ENCODE data around the gene TPRG1L. TPM values are rescaled to one million over a fixed set of nuclear protein-coding genes. Genes with fewer than 3 reads are reported as not detected.

TPRG1L gene
- total and polyA plus RNA-seq, 2 experiments from 2014 or later: 6.2 to 20.3 TPM

DNA sequence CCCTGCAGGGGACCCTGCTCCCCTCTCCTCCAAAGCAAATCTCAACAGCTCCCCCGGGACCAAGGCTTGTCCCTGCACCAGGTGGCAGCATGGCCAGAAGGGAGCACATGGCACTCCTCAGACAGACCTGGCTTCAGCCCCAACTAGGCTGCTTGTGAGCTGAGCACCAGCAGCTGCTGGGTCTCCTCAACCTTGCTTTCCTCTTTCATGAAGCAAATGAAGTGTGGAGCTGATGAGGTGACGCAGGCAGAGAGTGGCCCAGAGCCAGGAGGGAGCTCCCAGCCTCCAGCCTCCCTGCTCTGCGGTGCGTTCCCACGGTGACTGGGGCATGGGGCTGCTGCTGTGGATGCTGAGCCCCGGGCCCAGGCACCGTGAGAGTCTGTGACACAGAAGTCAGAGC is 47.5 kb upstream of the TPRG1L start:
- H4K20me1 ChIP-seq (replicated peaks; ENCODE audit: insufficient read depth): no peaks in the 10 kb centered on the region
- no peaks in the 10 kb centered on the region for H3K79me2 ChIP-seq (replicated peaks; ENCODE audit: insufficient read depth)
- peaks cover 5% of the 10 kb centered on the region for H3K36me3 Mint-ChIP-seq (ENCODE audit: low read depth)
- no peak for DNase-seq (ENCODE audit: low spot score)
- H3K4me2 ChIP-seq: no peak overlapping the region
- no peaks in the 10 kb centered on the region for H3K27me3 ChIP-seq (ENCODE audit: insufficient read depth)
- H3F3A ChIP-seq (replicated peaks; ENCODE audit: low read depth): no peaks in the 10 kb centered on the region
- no peak for ATAC-seq
- no peaks in the 10 kb centered on the region for H3K9me2 ChIP-seq (ENCODE audit: insufficient read depth)
- H3K4me3 Mint-ChIP-seq: no peak overlapping the region
- no peaks in the 10 kb centered on the region for H3K4me1 Mint-ChIP-seq
- H3K4me1 ChIP-seq (ENCODE audit: insufficient read depth): no peaks in the 10 kb centered on the region
- H3K9me3 Mint-ChIP-seq: no peaks in the 10 kb centered on the region
- H3K36me3 ChIP-seq (ENCODE audit: insufficient read depth): no peaks in the 10 kb centered on the region
- no peak overlapping the region for H3K4me3 ChIP-seq
- no peak overlapping the region for H3K27ac ChIP-seq (ENCODE audit: low read depth)
- H3K27me3 Mint-ChIP-seq (ENCODE audit: insufficient read depth, low read depth, poor library complexity): no peaks in the 10 kb centered on the region
- H2AFZ ChIP-seq: no peak overlapping the region
- H3K27ac Mint-ChIP-seq: no peak overlapping the region
- TF ChIP-seq REST (IDR thresholded peaks at IDR 0.05; ENCODE audit: unreplicated experiment): no peak
- TF ChIP-seq, protein P1, sequence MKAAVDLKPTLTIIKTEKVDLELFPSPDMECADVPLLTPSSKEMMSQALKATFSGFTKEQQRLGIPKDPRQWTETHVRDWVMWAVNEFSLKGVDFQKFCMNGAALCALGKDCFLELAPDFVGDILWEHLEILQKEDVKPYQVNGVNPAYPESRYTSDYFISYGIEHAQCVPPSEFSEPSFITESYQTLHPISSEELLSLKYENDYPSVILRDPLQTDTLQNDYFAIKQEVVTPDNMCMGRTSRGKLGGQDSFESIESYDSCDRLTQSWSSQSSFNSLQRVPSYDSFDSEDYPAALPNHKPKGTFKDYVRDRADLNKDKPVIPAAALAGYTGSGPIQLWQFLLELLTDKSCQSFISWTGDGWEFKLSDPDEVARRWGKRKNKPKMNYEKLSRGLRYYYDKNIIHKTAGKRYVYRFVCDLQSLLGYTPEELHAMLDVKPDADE (IDR thresholded peaks at IDR 0.05): no peak
- no peak for TF ChIP-seq ZNF114 (CRISPR knock-in tag; IDR thresholded peaks at IDR 0.05)
- TF ChIP-seq NANOG (IDR thresholded peaks at IDR 0.05; ENCODE audit: borderline replicate concordance): no peak
- no peak for TF ChIP-seq CREB1 (CRISPR knock-in tag; IDR thresholded peaks at IDR 0.05; ENCODE audit: low read depth)
- TF ChIP-seq JUNB (IDR thresholded peaks at IDR 0.05; ENCODE audit: unreplicated experiment): no peak
- no peak for TF ChIP-seq EZH2phosphoT487 (IDR thresholded peaks at IDR 0.05; ENCODE audit: unreplicated experiment)
- TF ChIP-seq POLR2AphosphoS5 (IDR thresholded peaks at IDR 0.05; ENCODE audit: low read depth): no peak
- TF ChIP-seq EZH2 (IDR thresholded peaks at IDR 0.05; ENCODE audit: low read depth, unreplicated experiment): no peak
- TF ChIP-seq CTCF (conservative IDR thresholded peaks at IDR 0.05; ENCODE audit: low read depth in 2 of 2): no peak
- TF ChIP-seq STAT1 (IDR thresholded peaks at IDR 0.05; ENCODE audit: unreplicated experiment): no peak
- no peak for TF ChIP-seq ZNF331 (CRISPR knock-in tag; IDR thresholded peaks at IDR 0.05; ENCODE audit: low read depth)
- TF ChIP-seq ZNF462 (CRISPR knock-in tag; IDR thresholded peaks at IDR 0.05): no peak
